NCI-H1694 treated with DMSO at 0.1 percent for 48 hours (cell line): ENCODE data around the gene KRTAP12-4.
"Not testable (repeated sequence)": the region's sequence is repeated elsewhere in the genome, so short reads cannot be mapped to it uniquely, and the experiment has no call there.

ENCODE experiments used
- DNase-seq: peaks from one replicate; lab custom pipeline; 2025; lab: John Stamatoyannopoulos, UW

KRTAP12-4 gene

DNA sequence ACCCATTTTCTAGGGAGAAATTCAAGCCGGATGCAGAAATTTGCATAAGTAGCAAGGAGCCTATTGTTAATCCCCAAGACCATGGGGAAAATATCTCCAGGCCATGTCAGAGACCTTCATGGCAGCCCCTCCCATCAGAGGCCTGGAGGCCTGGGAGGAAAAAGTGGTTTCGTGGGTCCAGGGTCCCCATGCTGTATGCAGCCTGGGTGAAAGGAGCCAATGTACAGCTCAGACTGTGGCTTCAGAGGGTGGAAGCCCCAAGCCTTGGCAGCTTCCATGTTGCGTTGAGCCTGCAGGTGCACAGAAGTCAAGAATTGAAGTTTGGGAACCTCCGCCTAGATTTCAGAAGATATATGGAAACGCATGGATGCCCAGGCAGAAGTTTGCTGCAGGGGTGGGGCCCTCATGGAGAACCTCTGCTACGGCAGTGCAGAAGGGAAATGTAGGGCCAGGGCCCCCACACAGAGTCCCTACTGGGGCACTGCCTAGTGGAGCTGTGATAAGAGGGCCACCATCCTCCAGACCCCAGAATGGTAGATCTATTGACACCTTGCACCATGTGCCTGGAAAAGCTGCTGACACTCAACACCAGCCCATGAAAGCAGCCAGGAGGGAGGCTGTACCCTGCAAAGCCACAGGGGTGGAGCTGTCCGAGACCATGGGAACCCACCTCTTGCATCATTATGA is 44.2 kb downstream of the KRTAP12-4 start:
- not testable (repeated sequence) for DNase-seq

- DNase-seq: no peak
Observed at GRCh38 chr21:44609193-44609592, 45.3 kb downstream of the KRTAP12-4 start.

GRCh38 chr21:44606495-44606894 is 48.0 kb downstream of the KRTAP12-4 start:
- DNase-seq: no peak
